PC-3 (cell line): ENCODE results near the gene PVALB. TPM values are rescaled to one million over a fixed set of nuclear protein-coding genes. Genes with fewer than 3 reads are reported as not detected.

ENCODE experiments used
- ATAC-seq: fragments of 200-7000 bp; cut with Tn5 transposase; 2 replicates; pipeline ENCODE4 v1.9.1; 2020; ENCODE audit warnings: mild to moderate bottlenecking, moderate library complexity
- BruUV-seq: library from RNA; stranded (reverse); fragments of 400-500 nt; replicated peaks from 2 replicates; lab custom pipeline; 2021; lab: Mats Ljungman, UMichigan
- CTCF ChIA-PET: fragments of 300-600 bp; sonication (Branson Sonifier 250); formaldehyde crosslinking; loops from one replicate; lab custom pipeline; 2022; ENCODE audit warnings: antibody characterized with exemption; lab: Charles Lee
- POLR2A ChIA-PET: fragments of 300-600 bp; sonication (Branson Sonifier 250); formaldehyde crosslinking; loops from one replicate; lab custom pipeline; 2022; ENCODE audit warnings: antibody characterized with exemption; ENCODE audit not compliant: unreplicated experiment; lab: Charles Lee
- DNase-seq: peaks from one replicate; pipeline ENCODE4 v3.0.0-alpha.2; 2015
- H2AFZ ChIP-seq: fragments of 300-600 bp; sonication (generic); 2 replicates; pipeline ENCODE4 v1.6.0; 2016; ENCODE audit warnings: antibody characterized with exemption, low read length
- H3F3A ChIP-seq: fragments of 300-600 bp; sonication (generic); one replicate; pipeline ENCODE4 v1.6.0; 2017; ENCODE audit warnings: antibody characterized with exemption, low read length, control low read depth, mild to moderate bottlenecking; ENCODE audit not compliant: unreplicated experiment
- H3K27ac ChIP-seq: fragments of 300-600 bp; sonication (generic); 2 replicates; pipeline ENCODE4 v1.5.1; 2016; ENCODE audit warnings: mild to moderate bottlenecking, low read length
- H3K27me3 ChIP-seq: fragments of 300-600 bp; sonication (generic); 2 replicates; pipeline ENCODE4 v1.6.1; 2016; ENCODE audit warnings: low read length, mixed read lengths
- H3K36me3 ChIP-seq: fragments of 300-600 bp; sonication (generic); 2 replicates; pipeline ENCODE4 v1.6.1; 2016; ENCODE audit warnings: low read depth, mixed run types, low read length, mixed read lengths
- H3K4me1 ChIP-seq: fragments of 300-600 bp; sonication (generic); 2 replicates; pipeline ENCODE4 v1.5.1; 2016; ENCODE audit warnings: low read length; ENCODE audit not compliant: insufficient read depth
- H3K4me2 ChIP-seq: fragments of 300-600 bp; sonication (generic); 2 replicates; pipeline ENCODE4 v1.6.0; 2016; ENCODE audit warnings: low read length
- H3K4me3 ChIP-seq: fragments of 300-600 bp; sonication (generic); 2 replicates; pipeline ENCODE4 v1.5.1; 2016; ENCODE audit warnings: mild to moderate bottlenecking, low read length, mixed read lengths
- H3K79me2 ChIP-seq: fragments of 300-600 bp; sonication (generic); 2 replicates; pipeline ENCODE4 v1.6.1; 2017; ENCODE audit warnings: low read length, mixed read lengths
- H3K9ac ChIP-seq: fragments of 300-600 bp; sonication (generic); 2 replicates; pipeline ENCODE4 v1.6.0; 2016; ENCODE audit warnings: mild to moderate bottlenecking, low read length
- H3K9me2 ChIP-seq: fragments of 300-600 bp; sonication (generic); replicated peaks from 2 replicates; pipeline ENCODE4 v1.6.1; 2016; ENCODE audit warnings: mixed run types, low read length, mixed read lengths
- H3K9me3 ChIP-seq: fragments of 300-600 bp; sonication (generic); 2 replicates; pipeline ENCODE4 v1.6.1; 2016; ENCODE audit warnings: low read length, mixed read lengths
- H4K20me1 ChIP-seq: fragments of 300-600 bp; sonication (generic); 2 replicates; pipeline ENCODE4 v1.6.1; 2016; ENCODE audit warnings: low read length, mixed read lengths
- EZH2 ChIP-seq: fragments of 300-600 bp; sonication (generic); IDR thresholded peaks from one replicate; pipeline ENCODE4 v1.6.1; 2017; ENCODE audit warnings: antibody characterized with exemption, mild to moderate bottlenecking, low read length; ENCODE audit not compliant: unreplicated experiment
- EZH2phosphoT487 ChIP-seq: fragments of 300-600 bp; sonication (generic); IDR thresholded peaks from 2 replicates; pipeline ENCODE4 v1.6.1; 2018; ENCODE audit warnings: mild to moderate bottlenecking, antibody characterized with exemption, low read length, borderline replicate concordance
- intact Hi-C: fragments of 100-400 bp; cut with micrococcal nuclease; formaldehyde crosslinking; loops from 2 replicates; pipeline ENCODE4 v1.9.0; 2023
- total RNA-seq: library from RNA; depleted of rRNA; stranded (reverse); fragments of >200 nt; gene quantifications from 2 replicates; pipeline ENCODE4 v1.2.3, GENCODE V29; 2014
- TF ChIP-seq, protein P1 (sequence below): fragments of 300-600 bp; sonication (generic); conservative IDR thresholded peaks from 2 replicates; pipeline ENCODE4 v1.5.1; 2017; ENCODE audit warnings: antibody characterized with exemption, low read depth, mild to moderate bottlenecking, low read length

Gene PVALB
- total RNA-seq, 1 experiment from 2014 or later = not detected

DNA sequence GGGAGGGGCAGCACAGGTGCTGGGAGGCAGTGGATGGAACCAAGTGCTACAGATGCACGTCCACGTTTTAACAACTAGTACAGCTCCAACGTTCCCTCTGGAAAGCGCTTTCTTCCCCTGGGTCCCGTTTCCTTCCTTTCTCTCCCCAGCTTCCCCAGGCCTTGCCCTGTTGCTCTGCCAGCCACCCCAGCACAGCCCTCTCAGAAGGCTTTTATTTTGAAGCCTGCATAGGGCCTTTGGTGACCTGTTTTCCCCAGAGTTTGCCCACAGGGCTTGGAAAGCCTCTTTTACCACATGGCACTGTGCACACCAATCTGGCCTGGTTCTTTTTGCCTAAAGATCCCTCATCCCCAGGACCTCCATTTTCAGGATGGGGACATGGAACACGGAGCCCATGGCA, 30.1 kb upstream of the PVALB start:
- H3F3A ChIP-seq = no peaks in the 10 kb centered on the region
- no peak overlapping the region for H2AFZ ChIP-seq
- no peak overlapping the region for H3K27ac ChIP-seq
- no peak overlapping the region for H3K4me2 ChIP-seq
- H3K27me3 ChIP-seq = peaks cover 15% of the 10 kb centered on the region
- H3K36me3 ChIP-seq = no peaks in the 10 kb centered on the region
- ATAC-seq (no peak), DNase-seq (no peak)
- no peaks in the 10 kb centered on the region for H4K20me1 ChIP-seq
- intact Hi-C loops = no loop called here
- no TSS peak for BruUV-seq
- H3K79me2 ChIP-seq = no peaks in the 10 kb centered on the region
- ChIA-PET CTCF (no interaction called here), POLR2A (no interaction called here)
- no peak overlapping the region for H3K4me3 ChIP-seq
- H3K9me3 ChIP-seq = no peaks in the 10 kb centered on the region
- no peaks in the 10 kb centered on the region for H3K9me2 ChIP-seq
- H3K4me1 ChIP-seq = no peaks in the 10 kb centered on the region
- H3K9ac ChIP-seq = no peak overlapping the region
- TF ChIP-seq, protein P1, sequence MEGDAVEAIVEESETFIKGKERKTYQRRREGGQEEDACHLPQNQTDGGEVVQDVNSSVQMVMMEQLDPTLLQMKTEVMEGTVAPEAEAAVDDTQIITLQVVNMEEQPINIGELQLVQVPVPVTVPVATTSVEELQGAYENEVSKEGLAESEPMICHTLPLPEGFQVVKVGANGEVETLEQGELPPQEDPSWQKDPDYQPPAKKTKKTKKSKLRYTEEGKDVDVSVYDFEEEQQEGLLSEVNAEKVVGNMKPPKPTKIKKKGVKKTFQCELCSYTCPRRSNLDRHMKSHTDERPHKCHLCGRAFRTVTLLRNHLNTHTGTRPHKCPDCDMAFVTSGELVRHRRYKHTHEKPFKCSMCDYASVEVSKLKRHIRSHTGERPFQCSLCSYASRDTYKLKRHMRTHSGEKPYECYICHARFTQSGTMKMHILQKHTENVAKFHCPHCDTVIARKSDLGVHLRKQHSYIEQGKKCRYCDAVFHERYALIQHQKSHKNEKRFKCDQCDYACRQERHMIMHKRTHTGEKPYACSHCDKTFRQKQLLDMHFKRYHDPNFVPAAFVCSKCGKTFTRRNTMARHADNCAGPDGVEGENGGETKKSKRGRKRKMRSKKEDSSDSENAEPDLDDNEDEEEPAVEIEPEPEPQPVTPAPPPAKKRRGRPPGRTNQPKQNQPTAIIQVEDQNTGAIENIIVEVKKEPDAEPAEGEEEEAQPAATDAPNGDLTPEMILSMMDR = no peak

DNA sequence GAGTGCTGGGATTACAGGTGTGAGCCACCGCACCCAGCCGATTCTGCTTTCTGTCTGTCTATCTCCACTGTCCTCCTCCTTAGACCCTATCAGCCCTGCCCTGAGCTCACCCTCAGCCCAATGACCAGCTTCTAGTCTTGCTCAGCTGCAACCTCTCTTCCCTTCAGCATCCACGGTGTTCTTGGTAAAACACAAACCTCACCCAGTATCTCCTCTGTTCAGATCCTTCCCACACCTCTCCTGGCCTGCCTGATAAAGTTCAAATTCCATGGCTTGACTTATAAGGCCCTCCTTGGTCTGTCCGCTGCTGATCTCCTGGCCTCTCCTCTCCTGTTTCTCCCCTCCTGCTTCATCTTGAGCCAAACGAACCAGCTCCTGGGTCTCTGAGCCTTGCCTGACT, 29.4 kb upstream of the PVALB start:
- no peaks in the 10 kb centered on the region for H3F3A ChIP-seq
- TF ChIP-seq EZH2 (no peak), EZH2phosphoT487 (no peak)
- TF ChIP-seq, protein P1 = no peak
- no peaks in the 10 kb centered on the region for H3K79me2 ChIP-seq
- intact Hi-C loops = no loop called here
- no peaks in the 10 kb centered on the region for H4K20me1 ChIP-seq
- peaks cover 15% of the 10 kb centered on the region for H3K27me3 ChIP-seq
- ATAC-seq (no peak), DNase-seq (no peak)
- no peak overlapping the region for H2AFZ ChIP-seq
- BruUV-seq = no TSS peak
- H3K9me3 ChIP-seq = no peaks in the 10 kb centered on the region
- no peak overlapping the region for H3K4me3 ChIP-seq
- no peak overlapping the region for H3K27ac ChIP-seq
- POLR2A ChIA-PET = no interaction called here
- H3K4me1 ChIP-seq = no peaks in the 10 kb centered on the region
- no peaks in the 10 kb centered on the region for H3K36me3 ChIP-seq
- H3K9ac ChIP-seq = no peak overlapping the region
- H3K4me2 ChIP-seq = no peak overlapping the region
- H3K9me2 ChIP-seq = no peaks in the 10 kb centered on the region
- CTCF ChIA-PET = no interaction called here

DNA sequence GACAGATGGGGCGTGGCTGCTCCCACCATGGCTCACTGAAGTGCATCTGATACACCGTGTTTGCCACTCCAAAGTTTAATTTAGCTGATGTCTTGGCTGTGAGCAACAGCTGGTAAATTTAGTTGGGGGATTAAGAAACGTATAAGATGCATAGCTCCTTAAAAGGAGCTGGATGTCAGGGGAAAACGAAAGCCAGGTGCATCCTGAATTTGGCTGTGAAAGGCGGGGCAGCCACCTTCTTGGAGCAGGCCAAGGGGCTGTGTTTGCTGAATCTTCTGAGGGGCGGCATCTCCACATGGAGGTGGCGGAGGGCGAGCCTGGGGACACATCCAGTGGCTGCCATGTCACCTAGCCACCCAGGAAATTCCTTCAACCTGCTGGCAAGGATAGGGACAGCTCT, 23.3 kb upstream of the PVALB start:
- Histone ChIP-seq H3K9me2 (no peaks in the 10 kb centered on the region), H3K4me2 (peak overlapping the region; percentile 22; the same call in 1 of the 2 replicates), H3K4me3 (no peak overlapping the region), H2AFZ (0 out of 2 replicates have a peak overlapping the region, but pooled peaks have one; percentile 11), H3K9ac (no peak overlapping the region), H3K27me3 (no peaks in the 10 kb centered on the region), H4K20me1 (no peaks in the 10 kb centered on the region), H3K36me3 (no peaks in the 10 kb centered on the region), H3K27ac (peak overlapping the region; percentile 57; the same call in 1 of the 2 replicates), H3K4me1 (peaks cover 22% of the 10 kb centered on the region), H3K9me3 (no peaks in the 10 kb centered on the region), H3F3A (no peaks in the 10 kb centered on the region), H3K79me2 (no peaks in the 10 kb centered on the region)
- intact Hi-C loops = no loop called here
- TF ChIP-seq EZH2 (no peak), EZH2phosphoT487 (no peak)
- TF ChIP-seq, protein P1 = no peak
- BruUV-seq = no TSS peak
- no peak for DNase-seq
- peak; percentile 27 for ATAC-seq
- ChIA-PET CTCF (interaction anchor here (0.9 kb wide), 1 partner anchor 16 kb away, joined by 3 read pairs; no protein-coding TSS in a partner anchor), POLR2A (interaction anchor here (0.7 kb wide), 1 partner anchor 64 kb away, joined by 4 read pairs; the partner anchor contains the start of gene IFT27)
